ENCODE measurements around the gene MTERF4.

GRCh38 chr2:241105641-241106040 is 3.6 kb upstream of the MTERF4 start:
- TF ChIP-seq, protein P1, sequence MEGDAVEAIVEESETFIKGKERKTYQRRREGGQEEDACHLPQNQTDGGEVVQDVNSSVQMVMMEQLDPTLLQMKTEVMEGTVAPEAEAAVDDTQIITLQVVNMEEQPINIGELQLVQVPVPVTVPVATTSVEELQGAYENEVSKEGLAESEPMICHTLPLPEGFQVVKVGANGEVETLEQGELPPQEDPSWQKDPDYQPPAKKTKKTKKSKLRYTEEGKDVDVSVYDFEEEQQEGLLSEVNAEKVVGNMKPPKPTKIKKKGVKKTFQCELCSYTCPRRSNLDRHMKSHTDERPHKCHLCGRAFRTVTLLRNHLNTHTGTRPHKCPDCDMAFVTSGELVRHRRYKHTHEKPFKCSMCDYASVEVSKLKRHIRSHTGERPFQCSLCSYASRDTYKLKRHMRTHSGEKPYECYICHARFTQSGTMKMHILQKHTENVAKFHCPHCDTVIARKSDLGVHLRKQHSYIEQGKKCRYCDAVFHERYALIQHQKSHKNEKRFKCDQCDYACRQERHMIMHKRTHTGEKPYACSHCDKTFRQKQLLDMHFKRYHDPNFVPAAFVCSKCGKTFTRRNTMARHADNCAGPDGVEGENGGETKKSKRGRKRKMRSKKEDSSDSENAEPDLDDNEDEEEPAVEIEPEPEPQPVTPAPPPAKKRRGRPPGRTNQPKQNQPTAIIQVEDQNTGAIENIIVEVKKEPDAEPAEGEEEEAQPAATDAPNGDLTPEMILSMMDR (IDR thresholded peaks at IDR 0.05) = no peak
- TF ChIP-seq POLR2A (IDR thresholded peaks at IDR 0.05) = no peak
